ENCODE data around the gene ARHGAP44. TPM values are rescaled to one million over a fixed set of nuclear protein-coding genes. Genes with fewer than 3 reads are reported as not detected.

The ARHGAP44 gene
- total and polyA plus RNA-seq, 2 of the 4 experiments (the other 2 are of a cell fraction) = 0.54 to 1.0 TPM

DNA sequence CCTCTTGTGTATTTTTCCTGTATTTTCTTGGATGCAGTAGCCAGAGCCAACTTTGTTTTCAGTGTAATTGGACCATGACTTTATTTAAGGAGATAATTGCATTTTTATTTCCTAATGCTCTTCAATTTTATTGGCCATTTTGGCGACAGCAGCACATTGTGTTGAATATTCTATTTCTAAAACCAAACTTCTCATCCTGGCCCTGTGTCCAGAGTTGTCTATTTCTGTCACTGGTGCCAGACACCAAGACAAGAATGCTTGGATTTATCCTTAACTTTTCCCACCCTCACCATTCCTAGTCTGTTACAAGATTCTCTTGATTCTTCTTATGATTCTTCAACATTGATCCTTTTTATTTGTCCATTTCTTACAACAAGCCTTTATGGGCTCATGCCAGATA lies 37.1 kb downstream of the ARHGAP44 start:
- Histone ChIP-seq H2AFZ (replicated peaks; ENCODE audit: low read length, poor library complexity) (no peak overlapping the region), H3K18ac (ENCODE audit: low read depth, low read length) (no peak overlapping the region), H4K5ac (ENCODE audit: low read depth, low read length) (no peak overlapping the region), H3K56ac (ENCODE audit: extremely low read depth, insufficient read depth, low read length) (no peak overlapping the region), H4K91ac (ENCODE audit: insufficient read depth, low read depth, low read length) (no peak overlapping the region), H3K9me1 (ENCODE audit: insufficient read depth, low read length) (no peaks in the 10 kb centered on the region), H3K27me3 (ENCODE audit: control insufficient read depth, insufficient read depth, low read length) (no peaks in the 10 kb centered on the region), H3K79me1 (ENCODE audit: low read depth in 1 of 2, low read length in 2 of 2) (no peaks in the 10 kb centered on the region), H3K9ac (ENCODE audit: low read depth, low read length) (no peak overlapping the region), H3K27ac (ENCODE audit: insufficient read depth, low read length) (no peak overlapping the region), H3K36me3 (ENCODE audit: control insufficient read depth, insufficient read depth, low read length) (no peaks in the 10 kb centered on the region), H4K8ac (ENCODE audit: low read depth in 2 of 2, low read length in 2 of 2) (no peak overlapping the region), H3K14ac (replicated peaks; ENCODE audit: low read depth, low read length) (no peak overlapping the region), H3K4me1 (ENCODE audit: control insufficient read depth, insufficient read depth, low read length) (no peaks in the 10 kb centered on the region), H3K4me3 (ENCODE audit: insufficient read depth, low read depth, low read length) (no peak overlapping the region), H3K4ac (ENCODE audit: low read depth, low read length) (no peak overlapping the region), H2BK15ac (ENCODE audit: low read depth, low read length) (no peak overlapping the region), H2AK9ac (replicated peaks; ENCODE audit: low read depth, low read length, poor library complexity) (no peak overlapping the region), H3K9me3 (ENCODE audit: control insufficient read depth, insufficient read depth, low read length) (0 out of 2 replicates have a peak, but pooled peaks cover 4% of the 10 kb centered on the region), H3K23ac (ENCODE audit: low read depth, low read length) (no peak overlapping the region), H2BK20ac (ENCODE audit: low read depth, low read length) (no peak overlapping the region), H3K4me2 (ENCODE audit: low read depth, low read length) (no peak overlapping the region), H2AK5ac (ENCODE audit: low read depth, low read length) (no peak overlapping the region), H4K20me1 (ENCODE audit: insufficient read depth, low read length) (no peaks in the 10 kb centered on the region), H2BK120ac (ENCODE audit: low read depth, low read length) (no peak overlapping the region), H2BK5ac (ENCODE audit: low read depth, low read length, poor library complexity, severe bottlenecking) (no peak overlapping the region)
- DNase-seq (no peak), ATAC-seq (ENCODE audit: low read depth) (no peak)
- WGBS, 2 experiments (ENCODE audit: extremely low coverage in 2 of 2, insufficient read length in 1 of 2) = 60% methylated on average over 1 of the region's 1 CpG; no CpG with 5 or more reads in 1 of the 2 experiments
- no TSS peak for BruUV-seq (replicated peaks)
- CTCF ChIA-PET = no interaction called here
- no peak for TF ChIP-seq MXI1 (IDR thresholded peaks at IDR 0.05; ENCODE audit: borderline replicate concordance, low read depth, low read length)
- dilution Hi-C loops (cut with HindIII; ENCODE audit: low sequenced_read_pairs, unreplicated experiment) (no loop called here), in situ Hi-C loops (cut with MboI; ENCODE audit: low sequenced_read_pairs) (no loop called here), intact Hi-C loops (cut with micrococcal nuclease) (no loop called here)
- POLR2A ChIA-PET (ENCODE audit: unreplicated experiment) = no interaction called here

Measured in IMR-90 (cell line).